IPS-18a (cell line): Measurements from ENCODE around the gene PC.

Experiments used
- H3K27ac ChIP-seq: one replicate; pipeline ENCODE4 v1.5.1; 2013; ENCODE audit warnings: low read length
- H3K27me3 ChIP-seq: one replicate; pipeline ENCODE4 v1.6.1; 2013; ENCODE audit warnings: mild to moderate bottlenecking, low read length; ENCODE audit not compliant: control insufficient read depth, insufficient read depth
- H3K36me3 ChIP-seq: one replicate; pipeline ENCODE4 v1.6.1; 2013; ENCODE audit warnings: low read depth, low read length; ENCODE audit not compliant: control insufficient read depth
- H3K4me1 ChIP-seq: one replicate; pipeline ENCODE4 v1.6.1; 2013; ENCODE audit warnings: low read depth, low read length; ENCODE audit not compliant: control insufficient read depth
- H3K4me3 ChIP-seq: one replicate; pipeline ENCODE4 v1.5.1; 2013; ENCODE audit warnings: low read length
- H3K9ac ChIP-seq: one replicate; pipeline ENCODE4 v1.6.1; 2013; ENCODE audit warnings: mild to moderate bottlenecking, low read length, moderate library complexity
- H3K9me3 ChIP-seq: one replicate; pipeline ENCODE4 v1.6.1; 2013; ENCODE audit warnings: low read depth, low read length; ENCODE audit not compliant: control insufficient read depth

The PC gene

DNA sequence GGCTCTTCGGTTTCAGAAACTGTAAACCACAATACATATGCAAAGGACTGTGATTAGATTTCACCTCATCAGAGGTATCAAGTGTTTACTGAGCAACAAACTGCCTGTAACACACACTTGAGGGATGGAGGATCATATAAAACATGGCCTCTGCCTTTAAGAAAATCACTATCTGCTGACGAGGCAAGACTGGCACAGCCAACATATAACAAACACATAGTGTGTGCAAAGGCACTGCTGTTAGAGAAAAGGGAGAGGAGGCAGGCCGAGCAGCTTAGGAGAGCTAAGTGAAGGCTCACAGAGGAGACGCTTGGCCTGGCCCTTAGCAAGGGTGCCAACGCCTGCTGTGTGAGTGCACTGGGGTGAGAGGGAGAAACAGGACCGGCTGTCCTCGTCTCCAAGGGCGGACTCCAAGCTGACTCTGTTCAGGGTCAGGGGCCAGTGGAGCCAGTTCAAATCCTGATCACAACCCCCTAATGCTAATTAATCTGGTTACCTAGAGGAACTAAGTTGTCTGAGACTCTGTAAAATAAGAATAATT lies 53.1 kb downstream of the PC start:
- peaks cover 13% of the 10 kb centered on the region for H3K4me1 ChIP-seq
- no peaks in the 10 kb centered on the region for H3K27me3 ChIP-seq
- no peak overlapping the region for H3K4me3 ChIP-seq
- no peaks in the 10 kb centered on the region for H3K9me3 ChIP-seq
- H3K36me3 ChIP-seq = no peaks in the 10 kb centered on the region
- H3K27ac ChIP-seq = no peak overlapping the region
- H3K9ac ChIP-seq = no peak overlapping the region

DNA sequence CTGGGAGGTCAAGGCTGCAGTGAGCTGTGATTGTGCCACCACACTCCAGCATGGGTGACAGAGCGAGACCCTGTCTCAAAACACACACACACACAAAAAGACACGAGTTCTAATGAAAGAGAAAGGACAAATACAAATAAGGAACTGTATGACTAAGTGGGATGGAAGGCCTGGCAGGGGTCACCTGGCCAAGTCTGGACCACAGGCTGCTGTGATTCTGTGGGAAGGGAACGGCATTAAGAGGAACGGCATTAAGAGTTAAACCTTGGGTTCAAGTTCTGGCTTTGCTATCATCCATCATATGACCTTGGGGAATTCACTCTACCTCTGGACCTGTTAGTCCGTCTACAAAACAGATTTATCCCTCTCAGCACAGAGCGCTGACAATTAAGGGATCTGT lies 53.6 kb downstream of the PC start:
- Histone ChIP-seq H3K27ac (no peak overlapping the region), H3K36me3 (no peaks in the 10 kb centered on the region), H3K4me1 (peaks cover 13% of the 10 kb centered on the region), H3K9ac (no peak overlapping the region), H3K4me3 (no peak overlapping the region), H3K27me3 (no peaks in the 10 kb centered on the region), H3K9me3 (no peaks in the 10 kb centered on the region)

DNA sequence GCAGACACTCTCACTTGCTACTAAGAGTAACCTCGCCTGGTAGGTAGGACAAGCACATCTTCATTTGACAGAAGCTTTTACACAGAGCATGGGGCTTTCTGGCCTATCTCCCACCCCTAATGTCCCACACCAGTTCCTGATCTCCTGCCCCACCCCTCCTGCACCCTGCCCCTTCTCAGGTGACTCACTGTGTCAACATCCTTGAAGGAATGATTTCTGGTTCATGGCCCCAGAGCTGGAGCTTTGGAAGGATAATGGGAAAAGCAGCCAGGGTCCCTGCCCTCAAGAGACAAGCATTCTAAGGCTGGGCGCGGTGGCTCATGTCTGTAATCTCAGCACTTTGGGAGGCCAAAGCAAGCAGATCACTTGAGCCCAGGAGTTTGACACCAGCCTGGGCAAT lies 54.1 kb downstream of the PC start:
- Histone ChIP-seq H3K27ac (no peak overlapping the region), H3K9me3 (no peaks in the 10 kb centered on the region), H3K36me3 (no peaks in the 10 kb centered on the region), H3K27me3 (no peaks in the 10 kb centered on the region), H3K9ac (no peak overlapping the region), H3K4me1 (peaks cover 13% of the 10 kb centered on the region), H3K4me3 (no peak overlapping the region)

DNA sequence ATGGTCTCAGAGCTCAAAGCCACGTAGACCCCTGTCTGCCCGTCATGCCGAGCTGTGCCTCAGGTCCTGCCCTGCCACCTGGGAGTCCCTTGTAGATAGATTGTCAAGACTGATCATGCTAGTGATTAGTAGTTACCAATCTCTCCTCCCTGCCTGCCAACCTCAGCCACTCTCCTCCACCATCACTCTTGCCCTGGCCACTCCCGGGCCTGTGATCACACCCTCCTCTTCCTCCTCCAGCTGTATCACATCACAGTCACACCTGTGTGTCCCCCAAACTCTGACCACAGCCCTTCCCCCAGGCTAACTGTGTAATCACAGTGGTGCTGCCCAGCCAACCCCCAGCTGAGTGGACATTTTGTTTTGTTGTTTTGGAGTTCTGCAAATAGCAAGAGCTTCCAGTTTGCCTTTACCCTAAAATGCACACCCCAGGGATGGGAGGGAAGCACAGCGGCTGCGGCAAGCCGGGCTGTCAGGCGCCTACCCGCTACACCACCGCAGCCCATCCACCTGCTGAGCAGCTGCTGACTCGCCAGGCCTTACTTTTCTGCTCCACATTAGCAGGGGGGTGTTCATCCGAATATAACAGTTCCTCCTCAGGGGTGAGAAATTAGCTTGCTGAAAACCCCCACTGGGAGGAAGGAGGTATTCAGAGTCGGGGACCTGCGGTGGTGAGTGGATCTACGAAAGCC lies 55.6 kb downstream of the PC start:
- Histone ChIP-seq H3K36me3 (no peaks in the 10 kb centered on the region), H3K4me1 (peaks cover 13% of the 10 kb centered on the region), H3K9me3 (no peaks in the 10 kb centered on the region), H3K9ac (no peak overlapping the region), H3K27me3 (no peaks in the 10 kb centered on the region), H3K4me3 (no peak overlapping the region), H3K27ac (no peak overlapping the region)

DNA sequence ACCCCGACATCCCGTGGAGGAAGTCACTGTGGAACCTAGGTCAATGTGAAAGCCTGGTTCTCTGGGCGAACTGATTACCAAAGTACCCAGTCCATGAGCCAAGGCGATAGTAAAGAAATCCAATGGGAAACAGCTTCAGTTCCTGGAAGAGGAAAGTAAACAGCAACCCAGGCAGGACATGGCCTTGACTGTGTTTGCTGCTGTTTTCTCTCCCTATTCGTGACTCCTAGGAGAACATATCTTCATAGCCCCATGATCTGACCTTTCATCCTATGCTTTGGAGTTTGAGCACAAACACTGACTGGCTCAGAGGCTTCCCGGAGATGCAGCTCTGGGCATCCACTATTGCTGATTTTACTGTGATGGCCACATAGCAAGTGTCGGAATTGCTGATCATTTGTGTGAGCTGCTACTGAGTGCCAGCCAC lies 56.2 kb downstream of the PC start:
- no peaks in the 10 kb centered on the region for H3K36me3 ChIP-seq
- H3K9me3 ChIP-seq = no peaks in the 10 kb centered on the region
- peaks cover 13% of the 10 kb centered on the region for H3K4me1 ChIP-seq
- H3K9ac ChIP-seq = no peak overlapping the region
- no peaks in the 10 kb centered on the region for H3K27me3 ChIP-seq
- H3K4me3 ChIP-seq = no peak overlapping the region
- no peak overlapping the region for H3K27ac ChIP-seq

DNA sequence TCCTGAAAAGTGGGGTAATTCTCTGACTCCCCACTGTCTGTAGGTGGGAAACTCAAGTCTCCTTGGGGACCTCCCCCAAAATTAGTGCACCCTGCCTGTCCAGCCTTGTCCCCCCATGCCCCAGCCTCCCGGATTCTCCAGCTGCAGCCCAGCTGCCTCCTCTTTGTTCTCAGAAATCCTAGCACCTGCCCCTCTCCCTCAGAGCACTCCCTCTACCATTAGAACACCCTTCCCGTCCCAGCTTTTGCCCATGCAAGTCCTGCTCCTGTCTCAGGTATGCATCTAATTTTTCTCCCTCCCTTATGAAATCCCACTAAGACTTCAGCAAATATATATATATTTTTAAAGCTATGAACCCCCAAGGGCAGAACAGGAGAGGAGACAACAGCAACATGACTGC lies 64.0 kb downstream of the PC start:
- Histone ChIP-seq H3K27me3 (no peaks in the 10 kb centered on the region), H3K27ac (no peak overlapping the region), H3K4me3 (no peak overlapping the region), H3K9ac (no peak overlapping the region), H3K4me1 (peaks cover 14% of the 10 kb centered on the region), H3K9me3 (no peaks in the 10 kb centered on the region), H3K36me3 (no peaks in the 10 kb centered on the region)

DNA sequence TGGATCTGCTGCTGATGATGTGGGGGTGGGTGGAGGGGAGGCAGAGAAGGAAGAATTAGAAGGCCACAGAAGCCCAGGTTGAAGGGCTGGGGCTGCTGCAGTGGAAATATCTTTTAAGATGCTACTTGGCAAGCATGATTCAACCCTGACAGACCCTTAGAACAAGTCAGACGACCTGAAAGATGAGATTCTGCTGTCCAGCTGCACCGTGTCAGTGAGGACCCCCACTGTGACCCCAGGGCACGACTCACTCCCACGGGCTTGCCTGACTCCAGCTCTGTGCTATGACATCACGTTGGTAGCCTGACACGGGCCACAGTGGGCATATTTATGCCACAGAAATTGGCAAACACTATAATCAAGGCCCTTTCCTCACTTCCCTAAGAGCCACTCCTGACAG lies 65.3 kb downstream of the PC start:
- H3K9ac ChIP-seq = no peak overlapping the region
- no peaks in the 10 kb centered on the region for H3K36me3 ChIP-seq
- H3K27ac ChIP-seq = no peak overlapping the region
- no peaks in the 10 kb centered on the region for H3K9me3 ChIP-seq
- peaks cover 14% of the 10 kb centered on the region for H3K4me1 ChIP-seq
- H3K27me3 ChIP-seq = no peaks in the 10 kb centered on the region
- H3K4me3 ChIP-seq = no peak overlapping the region

DNA sequence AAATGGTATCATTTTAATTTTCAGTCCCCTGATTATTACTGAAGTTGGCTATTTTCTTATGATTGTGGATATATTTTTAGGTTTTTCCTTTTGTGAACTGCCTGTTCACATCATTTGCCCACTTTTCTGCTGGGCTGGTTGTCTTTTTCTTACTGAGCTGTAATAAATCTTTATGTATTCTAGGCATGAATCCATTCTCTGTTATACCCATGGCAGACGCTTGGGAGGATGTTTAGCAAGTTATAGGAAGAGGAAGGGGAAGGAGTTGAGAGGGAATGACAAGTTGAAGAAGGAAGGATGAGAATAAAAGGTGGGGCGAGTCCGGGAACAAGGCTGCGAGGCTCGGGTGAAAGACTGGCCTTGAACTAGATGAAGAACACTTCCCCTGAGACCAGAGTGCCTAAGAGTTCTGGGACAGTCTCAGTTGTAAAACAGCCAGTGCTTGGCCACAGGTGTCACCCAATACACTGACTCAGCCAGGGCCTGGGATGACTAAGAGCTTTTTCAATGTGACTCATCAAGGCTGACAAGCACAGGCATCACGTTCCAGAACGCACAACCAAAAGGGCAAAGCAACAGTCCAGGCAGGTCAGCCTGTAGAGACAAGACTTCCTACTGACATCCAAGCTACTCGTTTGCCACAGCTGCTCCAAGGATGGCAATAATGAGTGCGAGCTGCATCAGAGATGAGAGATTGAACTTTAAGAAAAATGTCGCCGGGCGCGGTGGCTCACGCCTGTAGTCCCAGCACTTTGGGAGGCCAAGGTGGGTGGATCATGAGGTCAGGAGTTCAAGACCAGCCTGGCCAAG lies 66.1 kb downstream of the PC start:
- Histone ChIP-seq H3K9ac (no peak overlapping the region), H3K4me3 (no peak overlapping the region), H3K27me3 (no peaks in the 10 kb centered on the region), H3K27ac (no peak overlapping the region), H3K36me3 (no peaks in the 10 kb centered on the region), H3K4me1 (peaks cover 14% of the 10 kb centered on the region), H3K9me3 (no peaks in the 10 kb centered on the region)

DNA sequence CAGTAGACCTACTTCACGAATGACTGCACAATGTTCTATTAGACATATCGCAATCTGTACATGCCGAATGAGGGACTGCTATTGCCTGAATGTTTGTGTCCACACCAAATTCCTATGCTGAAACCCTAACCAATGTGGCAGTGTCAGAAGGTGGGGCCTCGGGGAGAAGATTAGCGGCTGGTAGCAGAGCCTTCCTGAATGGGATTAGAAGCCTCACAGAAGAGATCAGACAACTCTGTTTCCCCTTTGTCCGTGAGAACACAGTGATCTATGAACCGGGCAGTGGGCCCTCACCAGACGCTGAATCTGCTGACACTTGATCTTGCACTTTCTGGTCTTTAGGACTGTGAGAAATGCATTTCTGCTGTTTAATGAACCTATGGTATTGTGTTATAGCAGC lies 68.2 kb downstream of the PC start:
- H3K27me3 ChIP-seq = no peaks in the 10 kb centered on the region
- no peak overlapping the region for H3K9ac ChIP-seq
- H3K4me1 ChIP-seq = peaks cover 14% of the 10 kb centered on the region
- H3K9me3 ChIP-seq = no peaks in the 10 kb centered on the region
- H3K27ac ChIP-seq = no peak overlapping the region
- no peak overlapping the region for H3K4me3 ChIP-seq
- H3K36me3 ChIP-seq = no peaks in the 10 kb centered on the region

DNA sequence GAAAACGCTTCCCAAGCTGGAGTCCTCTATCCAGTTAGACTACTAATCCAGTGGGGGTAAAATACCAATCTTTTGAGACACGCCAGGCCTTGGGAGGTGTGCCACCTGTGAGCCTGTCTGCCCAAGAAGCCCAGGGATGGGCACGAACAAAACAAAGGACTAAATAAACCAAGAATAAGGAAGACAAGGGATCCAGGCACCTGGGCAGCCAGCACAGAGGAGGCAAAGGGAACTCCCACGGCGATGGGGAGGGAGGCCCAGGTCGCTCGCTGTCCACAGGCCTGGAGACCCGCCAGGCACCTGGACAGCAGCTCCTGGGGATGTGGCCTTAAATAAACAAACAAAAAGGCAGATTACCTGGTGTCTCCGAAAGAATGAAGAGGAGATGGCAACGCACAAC lies 69.9 kb downstream of the PC start:
- Histone ChIP-seq H3K4me1 (peaks cover 13% of the 10 kb centered on the region), H3K36me3 (no peaks in the 10 kb centered on the region), H3K9ac (no peak overlapping the region), H3K27ac (no peak overlapping the region), H3K27me3 (no peaks in the 10 kb centered on the region), H3K9me3 (no peaks in the 10 kb centered on the region), H3K4me3 (no peak overlapping the region)

DNA sequence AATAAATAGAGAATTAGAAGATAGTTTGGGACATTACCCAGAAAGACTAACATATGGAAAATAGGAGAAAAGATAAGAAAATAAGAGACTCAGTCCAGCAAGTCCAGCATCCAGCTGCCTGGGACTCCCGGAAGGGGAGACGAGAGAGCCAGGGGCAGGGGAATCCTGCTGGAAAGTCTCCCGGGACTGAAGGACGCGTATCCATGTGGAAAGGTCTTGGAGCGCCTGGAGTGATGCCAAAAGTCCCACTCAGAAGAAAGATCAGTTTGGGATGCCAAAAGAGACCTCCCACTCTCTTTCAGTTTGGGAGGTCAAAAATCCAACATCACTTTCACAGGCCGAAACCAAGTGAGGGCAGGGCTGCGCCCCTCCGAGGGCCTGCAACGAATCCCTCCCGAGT lies 70.7 kb downstream of the PC start:
- Histone ChIP-seq H3K36me3 (no peaks in the 10 kb centered on the region), H3K9ac (no peak overlapping the region), H3K4me3 (no peak overlapping the region), H3K27me3 (no peaks in the 10 kb centered on the region), H3K27ac (no peak overlapping the region), H3K9me3 (no peaks in the 10 kb centered on the region), H3K4me1 (peaks cover 7% of the 10 kb centered on the region)
